ENCODE measurements around the gene KCNH3.
"Not testable (repeated sequence)": the region's sequence is repeated elsewhere in the genome, so short reads cannot be mapped to it uniquely, and the experiment has no call there.

Gene KCNH3

DNA sequence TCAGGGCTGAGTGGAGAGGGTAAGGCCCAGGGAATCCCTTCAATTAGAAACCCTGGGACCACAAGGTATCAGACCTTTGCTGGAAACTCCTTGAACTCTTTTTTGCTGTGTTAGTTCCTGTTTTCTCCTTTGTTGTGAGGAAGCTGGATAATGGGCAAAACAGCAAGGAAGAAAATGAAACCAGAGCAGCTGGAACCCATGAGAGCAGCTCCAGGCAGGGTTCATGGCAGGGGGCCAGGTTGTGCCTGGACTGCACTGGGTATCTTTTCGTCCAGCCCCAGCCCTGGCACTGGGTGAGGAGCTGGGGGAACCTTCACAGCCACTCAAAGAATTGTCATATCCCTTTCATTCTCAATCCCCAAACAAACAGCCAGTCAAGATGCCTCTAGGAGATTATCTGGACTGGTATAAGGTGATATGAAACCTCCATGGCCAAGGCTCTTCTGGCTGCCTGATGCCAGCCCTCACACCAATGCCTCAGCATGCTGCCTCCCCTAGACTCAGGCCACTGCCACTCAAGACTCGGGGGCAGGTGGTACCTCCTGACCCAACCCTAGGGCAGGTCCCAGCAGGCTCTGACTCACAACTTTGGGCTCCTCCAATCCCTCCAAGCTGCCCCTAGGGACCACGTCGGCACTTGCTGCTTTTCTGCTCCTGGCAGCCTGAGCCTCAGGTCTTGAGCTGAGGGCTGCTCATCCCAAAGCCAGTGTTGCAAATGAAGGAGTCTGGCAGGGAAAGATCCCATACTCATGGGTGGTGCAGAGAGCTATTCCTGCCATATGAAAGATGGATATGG is 50.1 kb downstream of the KCNH3 start:
- peak in 1 of 2 donors; percentile 13 for DNase-seq

GRCh38 chr12:49598527-49598926 is 59.7 kb downstream of the KCNH3 start:
- no peak for DNase-seq

- DNase-seq = no peak
Measured at GRCh38 chr12:49599961-49600360, 61.1 kb downstream of the KCNH3 start.

GRCh38 chr12:49603721-49604120 is 64.9 kb downstream of the KCNH3 start:
- no peak for DNase-seq

DNA sequence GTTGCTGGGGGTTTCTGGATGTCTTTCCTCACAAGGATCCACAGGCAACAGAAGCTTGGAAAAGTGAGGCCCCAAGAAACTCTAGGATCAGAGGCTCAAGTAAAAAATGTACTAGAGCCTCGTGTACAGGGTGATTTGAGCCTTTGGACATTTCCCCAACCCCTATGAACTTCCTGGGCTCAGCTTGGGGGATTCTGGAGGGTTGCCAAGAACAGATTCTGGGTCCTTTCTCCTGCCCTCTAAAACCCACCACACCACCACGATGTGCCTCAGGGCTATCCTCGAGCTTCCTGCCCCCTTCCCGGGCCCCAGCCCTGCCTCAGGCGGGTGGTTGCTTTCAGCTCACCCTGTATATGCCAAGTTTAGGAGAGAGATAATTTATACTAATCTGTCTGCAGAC is 66.0 kb downstream of the KCNH3 start:
- no peak for DNase-seq

DNA sequence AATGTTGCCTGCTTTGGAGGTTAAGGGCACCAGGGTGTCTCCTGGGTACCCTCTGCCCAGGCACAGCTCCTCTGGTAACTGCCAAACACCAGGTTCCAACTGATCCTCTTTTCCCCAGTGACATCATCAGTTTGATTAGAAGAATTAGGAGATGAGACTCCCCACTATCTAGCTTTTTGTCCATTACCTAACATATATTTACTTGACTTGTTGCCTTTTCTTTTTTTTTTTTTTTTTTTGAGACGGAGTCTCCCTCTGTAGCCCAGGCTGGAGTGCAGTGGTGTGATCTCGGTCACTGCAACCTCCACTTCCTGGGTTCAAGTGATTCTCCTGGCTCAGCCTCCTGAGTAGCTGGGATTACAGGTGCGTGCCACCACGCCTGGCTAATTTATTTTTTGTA is 66.7 kb downstream of the KCNH3 start, which contains the start of gene FAM186B:
Gene FAM186B, minus strand, starts transcription at position 101 of the 400 bp plus-strand sequence. CDS start 162 bp downstream, outside the sequence.
- DNase-seq = not testable (repeated sequence)

Measured in inflammatory macrophage (primary cell).